Ishikawa (cell line): ENCODE results near the gene MIER3.

Source experiments
- CEBPB ChIP-seq: IDR thresholded peaks from 2 replicates; pipeline ENCODE4 v1.6.1; 2012
- CREB1 ChIP-seq: IDR thresholded peaks from 2 replicates; pipeline ENCODE4 v1.6.1; 2012; ENCODE audit warnings: low read depth
- EGR1 ChIP-seq: IDR thresholded peaks from 2 replicates; pipeline ENCODE4 v1.6.1; 2012
- EP300 ChIP-seq: IDR thresholded peaks from 2 replicates; pipeline ENCODE4 v1.6.1; 2012; ENCODE audit warnings: borderline replicate concordance
- FOXM1 ChIP-seq: IDR thresholded peaks from 2 replicates; pipeline ENCODE4 v1.6.1; 2012; ENCODE audit warnings: low read depth, borderline replicate concordance
- MAX ChIP-seq: IDR thresholded peaks from 2 replicates; pipeline ENCODE4 v1.6.1; 2012
- NFIC ChIP-seq: IDR thresholded peaks from 2 replicates; pipeline ENCODE4 v1.6.1; 2012
- RAD21 ChIP-seq: IDR thresholded peaks from 2 replicates; pipeline ENCODE4 v1.6.1; 2012; ENCODE audit warnings: low read depth
- TAF1 ChIP-seq: IDR thresholded peaks from 2 replicates; pipeline ENCODE4 v1.6.1; 2012; ENCODE audit warnings: low read depth, mild to moderate bottlenecking
- TCF12 ChIP-seq: IDR thresholded peaks from 2 replicates; pipeline ENCODE4 v1.6.1; 2012; ENCODE audit warnings: low read depth
- TEAD4 ChIP-seq: IDR thresholded peaks from 2 replicates; pipeline ENCODE4 v1.6.1; 2012
- USF1 ChIP-seq: IDR thresholded peaks from 2 replicates; pipeline ENCODE4 v1.6.1; 2012
- YY1 ChIP-seq: IDR thresholded peaks from 2 replicates; pipeline ENCODE4 v1.6.1; 2012; ENCODE audit warnings: low read depth
- ZBTB7A ChIP-seq: IDR thresholded peaks from 2 replicates; pipeline ENCODE4 v1.6.1; 2012; ENCODE audit warnings: low read depth
- TF ChIP-seq, protein P1 (sequence below): IDR thresholded peaks from 2 replicates; pipeline ENCODE4 v1.6.1; 2012; ENCODE audit warnings: low read depth, mild to moderate bottlenecking

Gene MIER3

GRCh38 chr5:56910210-56910965 is 41.5 kb downstream of the MIER3 start:
- TF ChIP-seq YY1: no peak
- TF ChIP-seq MAX: peak; percentile 63; the same call in 1 of the 2 replicates

- TF ChIP-seq TCF12: no peak
- TF ChIP-seq TEAD4: no peak
- TF ChIP-seq NFIC: 0 out of 2 replicates have a peak, but pooled peaks have one; percentile 9
- peak; percentile 90 for TF ChIP-seq TAF1
- no peak for TF ChIP-seq ZBTB7A
- TF ChIP-seq YY1: peak; percentile 63; the same call in 1 of the 2 replicates
- TF ChIP-seq USF1: no peak
- TF ChIP-seq MAX: peak; percentile 78
- no peak for TF ChIP-seq RAD21
These were observed 42.4 kb downstream of the MIER3 start, which contains the start of gene SETD9 for GRCh38 chr5:56909294-56910209. TSS of gene SETD9 (plus strand) at chr5:56909596. CDS start at chr5:56909646, 50 bp downstream.

DNA sequence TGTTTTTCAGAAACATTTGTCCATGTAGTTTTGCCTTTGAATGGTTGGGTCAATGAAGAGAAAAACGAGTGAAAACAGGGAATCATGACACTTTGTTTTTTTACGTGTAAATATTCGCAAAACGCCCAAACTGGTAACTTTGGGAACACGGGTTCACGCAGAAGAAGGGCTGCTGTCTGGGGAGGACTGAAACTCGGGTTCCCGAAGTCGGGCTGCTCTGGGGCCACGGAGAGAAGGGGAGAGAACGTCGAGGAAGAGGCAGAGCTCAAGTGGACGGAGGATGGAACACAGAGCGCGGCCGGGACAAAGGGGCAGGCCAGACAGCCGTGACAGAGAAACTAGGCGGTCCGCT is 43.0 kb downstream of the MIER3 start:
- TF ChIP-seq, protein P1, sequence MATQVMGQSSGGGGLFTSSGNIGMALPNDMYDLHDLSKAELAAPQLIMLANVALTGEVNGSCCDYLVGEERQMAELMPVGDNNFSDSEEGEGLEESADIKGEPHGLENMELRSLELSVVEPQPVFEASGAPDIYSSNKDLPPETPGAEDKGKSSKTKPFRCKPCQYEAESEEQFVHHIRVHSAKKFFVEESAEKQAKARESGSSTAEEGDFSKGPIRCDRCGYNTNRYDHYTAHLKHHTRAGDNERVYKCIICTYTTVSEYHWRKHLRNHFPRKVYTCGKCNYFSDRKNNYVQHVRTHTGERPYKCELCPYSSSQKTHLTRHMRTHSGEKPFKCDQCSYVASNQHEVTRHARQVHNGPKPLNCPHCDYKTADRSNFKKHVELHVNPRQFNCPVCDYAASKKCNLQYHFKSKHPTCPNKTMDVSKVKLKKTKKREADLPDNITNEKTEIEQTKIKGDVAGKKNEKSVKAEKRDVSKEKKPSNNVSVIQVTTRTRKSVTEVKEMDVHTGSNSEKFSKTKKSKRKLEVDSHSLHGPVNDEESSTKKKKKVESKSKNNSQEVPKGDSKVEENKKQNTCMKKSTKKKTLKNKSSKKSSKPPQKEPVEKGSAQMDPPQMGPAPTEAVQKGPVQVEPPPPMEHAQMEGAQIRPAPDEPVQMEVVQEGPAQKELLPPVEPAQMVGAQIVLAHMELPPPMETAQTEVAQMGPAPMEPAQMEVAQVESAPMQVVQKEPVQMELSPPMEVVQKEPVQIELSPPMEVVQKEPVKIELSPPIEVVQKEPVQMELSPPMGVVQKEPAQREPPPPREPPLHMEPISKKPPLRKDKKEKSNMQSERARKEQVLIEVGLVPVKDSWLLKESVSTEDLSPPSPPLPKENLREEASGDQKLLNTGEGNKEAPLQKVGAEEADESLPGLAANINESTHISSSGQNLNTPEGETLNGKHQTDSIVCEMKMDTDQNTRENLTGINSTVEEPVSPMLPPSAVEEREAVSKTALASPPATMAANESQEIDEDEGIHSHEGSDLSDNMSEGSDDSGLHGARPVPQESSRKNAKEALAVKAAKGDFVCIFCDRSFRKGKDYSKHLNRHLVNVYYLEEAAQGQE: no peak
- TF ChIP-seq ZBTB7A (no peak), CREB1 (no peak), YY1 (no peak), TEAD4 (no peak), USF1 (no peak), TAF1 (0 out of 2 replicates have a peak, but pooled peaks have one; percentile 11), MAX (no peak)

DNA sequence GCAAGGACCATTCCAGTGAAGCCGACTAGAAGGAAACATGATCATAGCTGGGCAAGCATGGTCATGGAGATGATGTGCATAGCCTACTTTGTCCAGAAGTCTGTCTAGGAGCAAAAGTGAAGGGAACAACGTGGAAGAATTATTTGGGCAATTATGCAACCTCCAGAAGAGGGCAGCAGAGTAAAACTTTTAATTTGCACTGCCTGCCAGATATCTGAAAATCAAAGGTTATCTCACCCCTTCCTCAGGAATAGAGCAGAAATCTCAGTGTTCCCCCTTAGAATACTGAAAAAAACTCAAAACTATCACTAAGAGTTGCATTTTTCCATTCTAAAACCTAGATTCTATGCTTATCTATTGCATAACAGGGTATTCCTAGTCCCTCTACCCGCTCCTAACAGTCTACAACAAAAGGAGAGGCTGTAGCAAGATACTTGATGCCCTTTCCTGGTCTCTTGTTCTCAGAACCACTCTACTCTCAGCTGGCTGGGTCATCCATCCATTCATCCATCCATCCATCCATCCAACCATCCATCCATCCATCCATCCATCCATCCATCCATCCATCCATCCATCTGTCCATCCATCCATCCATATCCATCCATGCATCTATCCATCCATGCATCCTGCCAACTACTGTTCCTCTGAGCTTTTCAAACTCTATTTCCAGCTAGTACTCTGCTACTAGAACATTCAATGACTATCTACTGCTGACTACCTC is 50.9 kb downstream of the MIER3 start:
- TF ChIP-seq USF1 (no peak), RAD21 (peak; percentile 89), MAX (no peak), EP300 (no peak)

- TF ChIP-seq TEAD4: no peak
- no peak for TF ChIP-seq EP300
- no peak for TF ChIP-seq EGR1
- TF ChIP-seq FOXM1: no peak
- TF ChIP-seq CEBPB: no peak
- no peak for TF ChIP-seq RAD21
- no peak for TF ChIP-seq TAF1
- TF ChIP-seq, protein P1: no peak
- no peak for TF ChIP-seq CREB1
- no peak for TF ChIP-seq USF1
- TF ChIP-seq TCF12: no peak
- TF ChIP-seq YY1: no peak
- TF ChIP-seq MAX: no peak
- TF ChIP-seq NFIC: no peak
- no peak for TF ChIP-seq ZBTB7A
These were observed 51.5 kb downstream of the MIER3 start for GRCh38 chr5:56900395-56900794.
